Measurements from ENCODE around the gene RNF121.

Gene RNF121

DNA sequence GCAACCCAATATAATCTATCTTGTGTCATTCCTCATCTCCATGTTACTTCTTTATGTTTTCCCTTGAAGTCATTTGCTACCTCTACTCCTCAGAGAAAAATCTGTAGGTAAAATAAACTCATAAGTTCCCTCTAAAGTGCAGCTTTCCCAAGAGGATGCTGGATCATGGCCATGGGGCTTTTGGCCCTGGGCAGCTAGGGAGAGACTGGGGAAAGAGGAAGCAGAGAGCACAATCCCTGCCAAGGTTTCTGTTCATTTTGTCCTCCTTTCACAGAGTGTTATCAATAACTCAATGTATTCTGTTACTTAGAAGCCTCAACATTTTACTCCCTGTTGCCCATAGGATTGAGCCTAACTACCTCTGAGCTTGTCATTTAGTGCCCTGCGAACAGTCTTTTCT, 9.0 kb downstream of the RNF121 start:
- H3K27ac ChIP-seq (ENCODE audit: low read length), result no peak overlapping the region
- no peaks in the 10 kb centered on the region for H3K4me1 ChIP-seq (ENCODE audit: insufficient read depth, low read length)
- H3K27me3 ChIP-seq (ENCODE audit: insufficient read depth, low read length), result no peaks in the 10 kb centered on the region
- H3K9me3 ChIP-seq (ENCODE audit: insufficient read depth, low read depth, low read length), result no peaks in the 10 kb centered on the region
- H3K36me3 ChIP-seq (ENCODE audit: insufficient read depth, low read depth, low read length), result peaks cover 4% of the 10 kb centered on the region; the same call in 1 of the 2 replicates
- no peak overlapping the region for H3K9ac ChIP-seq (ENCODE audit: low read depth, low read length)
- no peak overlapping the region for H3K4me3 ChIP-seq (ENCODE audit: low read length)

GRCh38 chr11:71940561-71941219, 11.8 kb downstream of the RNF121 start:
- H3K27ac ChIP-seq (ENCODE audit: low read length), result no peak overlapping the region
- no peaks in the 10 kb centered on the region for H3K4me1 ChIP-seq (ENCODE audit: insufficient read depth, low read length)
- H3K36me3 ChIP-seq (ENCODE audit: insufficient read depth, low read depth, low read length), result peaks cover 4% of the 10 kb centered on the region; the same call in 1 of the 2 replicates
- H3K4me3 ChIP-seq (ENCODE audit: low read length), result no peak overlapping the region
- no peaks in the 10 kb centered on the region for H3K27me3 ChIP-seq (ENCODE audit: insufficient read depth, low read length)
- H3K9ac ChIP-seq (ENCODE audit: low read depth, low read length), result no peak overlapping the region
- H3K9me3 ChIP-seq (ENCODE audit: insufficient read depth, low read depth, low read length), result no peaks in the 10 kb centered on the region

GRCh38 chr11:71946144-71946571, 17.3 kb downstream of the RNF121 start:
- H3K9ac ChIP-seq (ENCODE audit: low read depth, low read length), result no peak overlapping the region
- H3K27me3 ChIP-seq (ENCODE audit: insufficient read depth, low read length), result no peaks in the 10 kb centered on the region
- H3K36me3 ChIP-seq (ENCODE audit: insufficient read depth, low read depth, low read length), result no peaks in the 10 kb centered on the region; the same call in 1 of the 2 replicates
- no peak overlapping the region for H3K4me3 ChIP-seq (ENCODE audit: low read length)
- no peaks in the 10 kb centered on the region for H3K9me3 ChIP-seq (ENCODE audit: insufficient read depth, low read depth, low read length)
- H3K27ac ChIP-seq (ENCODE audit: low read length), result no peak overlapping the region
- H3K4me1 ChIP-seq (ENCODE audit: insufficient read depth, low read length), result no peaks in the 10 kb centered on the region

GRCh38 chr11:71947498-71947897, 18.7 kb downstream of the RNF121 start:
- H3K36me3 ChIP-seq (ENCODE audit: insufficient read depth, low read depth, low read length), result no peaks in the 10 kb centered on the region; the same call in 1 of the 2 replicates
- no peak overlapping the region for H3K9ac ChIP-seq (ENCODE audit: low read depth, low read length)
- H3K4me3 ChIP-seq (ENCODE audit: low read length), result no peak overlapping the region
- H3K4me1 ChIP-seq (ENCODE audit: insufficient read depth, low read length), result no peaks in the 10 kb centered on the region
- H3K9me3 ChIP-seq (ENCODE audit: insufficient read depth, low read depth, low read length), result no peaks in the 10 kb centered on the region
- no peaks in the 10 kb centered on the region for H3K27me3 ChIP-seq (ENCODE audit: insufficient read depth, low read length)
- H3K27ac ChIP-seq (ENCODE audit: low read length), result no peak overlapping the region

- Histone ChIP-seq H3K4me3 (ENCODE audit: low read length) (no peak overlapping the region), H3K27me3 (ENCODE audit: insufficient read depth, low read length) (no peaks in the 10 kb centered on the region), H3K4me1 (ENCODE audit: insufficient read depth, low read length) (no peaks in the 10 kb centered on the region), H3K36me3 (ENCODE audit: insufficient read depth, low read depth, low read length) (no peaks in the 10 kb centered on the region; the same call in 1 of the 2 replicates), H3K27ac (ENCODE audit: low read length) (no peak overlapping the region), H3K9me3 (ENCODE audit: insufficient read depth, low read depth, low read length) (no peaks in the 10 kb centered on the region), H3K9ac (ENCODE audit: low read depth, low read length) (no peak overlapping the region)
These were observed 19.6 kb downstream of the RNF121 start for GRCh38 chr11:71948314-71949027.

GRCh38 chr11:71949034-71949433, 20.2 kb downstream of the RNF121 start:
- Histone ChIP-seq H3K9ac (ENCODE audit: low read depth, low read length) (no peak overlapping the region), H3K27ac (ENCODE audit: low read length) (no peak overlapping the region), H3K4me3 (ENCODE audit: low read length) (no peak overlapping the region)

GRCh38 chr11:71951741-71952310, 23.0 kb downstream of the RNF121 start:
- no peak overlapping the region for H3K4me3 ChIP-seq (ENCODE audit: low read length)
- H3K27ac ChIP-seq (ENCODE audit: low read length), result no peak overlapping the region
- H3K4me1 ChIP-seq (ENCODE audit: insufficient read depth, low read length), result no peaks in the 10 kb centered on the region
- no peaks in the 10 kb centered on the region for H3K27me3 ChIP-seq (ENCODE audit: insufficient read depth, low read length)
- no peaks in the 10 kb centered on the region for H3K36me3 ChIP-seq (ENCODE audit: insufficient read depth, low read depth, low read length)
- no peaks in the 10 kb centered on the region for H3K9me3 ChIP-seq (ENCODE audit: insufficient read depth, low read depth, low read length)
- H3K9ac ChIP-seq (ENCODE audit: low read depth, low read length), result no peak overlapping the region

More at GRCh38 chr11:71949034-71949433, 20.2 kb downstream of the RNF121 start:
- no peaks in the 10 kb centered on the region for H3K27me3 ChIP-seq (ENCODE audit: insufficient read depth, low read length)
- no peaks in the 10 kb centered on the region for H3K9me3 ChIP-seq (ENCODE audit: insufficient read depth, low read depth, low read length)
- H3K4me1 ChIP-seq (ENCODE audit: insufficient read depth, low read length), result no peaks in the 10 kb centered on the region
- H3K36me3 ChIP-seq (ENCODE audit: insufficient read depth, low read depth, low read length), result no peaks in the 10 kb centered on the region; the same call in 1 of the 2 replicates

- no peak overlapping the region for H3K4me3 ChIP-seq (ENCODE audit: low read length)
- no peak overlapping the region for H3K9ac ChIP-seq (ENCODE audit: low read depth, low read length)
- peaks cover 10% of the 10 kb centered on the region for H3K36me3 ChIP-seq (ENCODE audit: insufficient read depth, low read depth, low read length)
- no peaks in the 10 kb centered on the region for H3K9me3 ChIP-seq (ENCODE audit: insufficient read depth, low read depth, low read length)
- no peak overlapping the region for H3K27ac ChIP-seq (ENCODE audit: low read length)
- no peaks in the 10 kb centered on the region for H3K27me3 ChIP-seq (ENCODE audit: insufficient read depth, low read length)
- no peaks in the 10 kb centered on the region for H3K4me1 ChIP-seq (ENCODE audit: insufficient read depth, low read length)
These were observed 27.1 kb downstream of the RNF121 start for GRCh38 chr11:71955898-71956456.

DNA sequence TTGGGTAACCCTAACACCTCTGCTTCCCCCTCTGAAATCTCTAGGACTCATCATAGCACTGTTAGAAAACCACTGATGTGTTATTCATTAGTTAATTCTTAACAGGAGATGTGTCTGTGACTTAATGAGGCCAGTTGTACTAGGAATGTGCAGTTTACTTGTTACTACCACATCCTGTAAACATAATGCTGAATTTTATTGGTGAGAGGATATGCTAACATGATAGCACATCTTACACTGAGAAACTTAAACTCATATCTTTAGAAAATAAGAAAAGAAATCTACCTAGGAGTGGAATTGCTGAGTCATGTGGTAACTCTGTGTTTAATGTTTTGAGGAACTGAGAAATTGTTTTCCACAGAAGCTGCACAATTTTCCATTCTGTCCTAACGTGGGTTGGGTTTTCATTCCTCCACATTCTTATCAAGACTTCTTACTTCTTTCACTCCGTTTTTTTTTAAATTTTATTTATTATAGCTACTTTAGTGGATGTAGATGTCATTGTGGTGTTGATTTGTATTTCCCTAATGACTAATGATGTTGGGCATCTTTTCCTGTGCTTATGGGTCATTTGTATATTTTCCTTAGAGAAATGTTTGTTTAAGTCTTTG, 33.7 kb downstream of the RNF121 start:
- Histone ChIP-seq H3K9me3 (ENCODE audit: insufficient read depth, low read depth, low read length) (no peaks in the 10 kb centered on the region), H3K27ac (ENCODE audit: low read length) (no peak overlapping the region), H3K4me1 (ENCODE audit: insufficient read depth, low read length) (no peaks in the 10 kb centered on the region), H3K27me3 (ENCODE audit: insufficient read depth, low read length) (no peaks in the 10 kb centered on the region), H3K9ac (ENCODE audit: low read depth, low read length) (no peak overlapping the region), H3K36me3 (ENCODE audit: insufficient read depth, low read depth, low read length) (peaks cover 34% of the 10 kb centered on the region), H3K4me3 (ENCODE audit: low read length) (no peak overlapping the region)

DNA sequence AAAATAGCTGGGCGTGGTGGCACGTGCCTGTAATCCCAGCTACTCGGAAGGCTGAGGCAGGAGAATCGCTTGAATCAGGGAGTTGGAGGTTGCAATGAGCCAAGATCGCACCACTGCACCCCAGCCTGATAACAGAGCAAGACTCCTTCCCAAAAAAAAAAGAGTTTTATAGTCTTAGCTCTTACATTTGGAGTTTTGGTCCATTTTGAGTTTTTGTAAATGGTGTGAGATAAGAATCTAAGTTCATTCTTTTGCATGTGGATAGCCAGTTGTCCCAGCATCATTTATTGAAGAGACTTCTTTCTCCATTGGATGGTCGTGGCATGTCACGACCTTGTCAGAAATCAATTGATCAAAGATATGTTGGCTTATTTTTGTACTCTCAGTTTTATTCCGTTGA, 34.6 kb downstream of the RNF121 start:
- Histone ChIP-seq H3K36me3 (ENCODE audit: insufficient read depth, low read depth, low read length) (peaks cover 40% of the 10 kb centered on the region), H3K27ac (ENCODE audit: low read length) (no peak overlapping the region), H3K4me3 (ENCODE audit: low read length) (no peak overlapping the region), H3K9ac (ENCODE audit: low read depth, low read length) (no peak overlapping the region), H3K27me3 (ENCODE audit: insufficient read depth, low read length) (no peaks in the 10 kb centered on the region), H3K4me1 (ENCODE audit: insufficient read depth, low read length) (no peaks in the 10 kb centered on the region), H3K9me3 (ENCODE audit: insufficient read depth, low read depth, low read length) (no peaks in the 10 kb centered on the region)

DNA sequence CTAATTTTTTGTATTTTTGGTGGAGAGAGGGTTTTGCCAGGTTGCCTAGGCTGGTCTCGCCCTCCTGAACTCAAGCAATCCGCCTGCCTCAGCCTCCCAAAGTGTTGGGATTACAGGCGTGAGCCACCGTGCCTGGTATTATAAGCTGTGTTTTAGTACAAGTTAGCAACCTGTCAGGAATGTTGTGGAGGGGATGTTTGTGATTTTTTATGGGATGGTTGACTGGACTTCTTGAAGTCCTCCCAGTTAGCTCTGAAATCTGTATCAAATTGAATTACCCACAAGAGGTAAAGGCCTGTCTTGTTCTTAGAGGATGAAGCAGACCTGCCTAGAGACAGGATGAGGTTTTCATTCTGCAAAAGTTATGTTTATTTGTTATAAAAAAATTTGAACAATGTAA, 35.8 kb downstream of the RNF121 start:
- H3K9me3 ChIP-seq (ENCODE audit: insufficient read depth, low read depth, low read length), result no peaks in the 10 kb centered on the region
- H3K4me3 ChIP-seq (ENCODE audit: low read length), result no peak overlapping the region
- no peaks in the 10 kb centered on the region for H3K27me3 ChIP-seq (ENCODE audit: insufficient read depth, low read length)
- peaks cover 49% of the 10 kb centered on the region for H3K36me3 ChIP-seq (ENCODE audit: insufficient read depth, low read depth, low read length)
- H3K27ac ChIP-seq (ENCODE audit: low read length), result no peak overlapping the region
- no peaks in the 10 kb centered on the region for H3K4me1 ChIP-seq (ENCODE audit: insufficient read depth, low read length)
- H3K9ac ChIP-seq (ENCODE audit: low read depth, low read length), result no peak overlapping the region
